Inflammatory macrophage (primary cell): ENCODE data around the gene DIS3L2.

Experiments used
- DNase-seq, 2 donors: peaks; one replicate each; pipeline ENCODE4 v3.0.0-alpha.2; 2020 to 2022

Gene DIS3L2

DNA sequence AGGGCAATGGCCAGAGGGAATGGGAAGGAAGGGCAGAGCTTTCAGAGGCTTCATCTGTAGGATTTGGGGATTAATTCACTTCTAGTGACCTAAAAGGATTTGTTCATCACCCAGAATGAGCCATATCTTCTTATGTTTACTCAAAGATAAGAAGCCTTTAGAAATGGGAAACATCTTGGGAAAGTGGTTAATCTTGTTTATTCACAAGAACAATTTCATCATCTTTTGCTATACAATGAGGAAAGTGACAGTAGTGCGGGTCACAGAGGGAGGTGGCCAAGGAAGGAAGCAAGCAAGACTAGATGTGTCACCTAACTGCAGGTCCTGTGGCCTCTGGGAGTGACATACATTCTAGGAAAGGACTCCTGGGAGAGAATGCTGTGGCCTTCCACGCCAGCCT is 276.6 kb downstream of the DIS3L2 start:
- no peak for DNase-seq

DNA sequence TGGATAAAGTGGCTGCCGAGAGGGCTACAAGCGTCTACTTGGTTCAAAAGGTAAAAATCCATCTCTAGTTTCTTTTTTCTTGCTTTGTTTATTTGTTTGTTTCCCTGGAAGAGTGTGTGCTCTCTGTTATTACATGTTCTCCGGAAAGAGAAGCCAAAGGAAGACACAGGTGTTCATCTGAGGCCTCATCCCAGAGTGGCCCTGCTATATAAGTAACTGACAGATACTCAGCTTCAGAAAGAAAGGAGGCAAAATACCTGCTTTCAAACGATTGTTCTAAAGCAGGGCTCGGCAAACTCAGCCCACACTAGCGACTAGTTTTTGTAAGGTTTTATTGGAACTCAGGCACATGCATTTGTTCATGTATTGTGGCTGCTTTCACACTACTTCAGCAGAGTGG is 277.1 kb downstream of the DIS3L2 start:
- DNase-seq: no peak

DNA sequence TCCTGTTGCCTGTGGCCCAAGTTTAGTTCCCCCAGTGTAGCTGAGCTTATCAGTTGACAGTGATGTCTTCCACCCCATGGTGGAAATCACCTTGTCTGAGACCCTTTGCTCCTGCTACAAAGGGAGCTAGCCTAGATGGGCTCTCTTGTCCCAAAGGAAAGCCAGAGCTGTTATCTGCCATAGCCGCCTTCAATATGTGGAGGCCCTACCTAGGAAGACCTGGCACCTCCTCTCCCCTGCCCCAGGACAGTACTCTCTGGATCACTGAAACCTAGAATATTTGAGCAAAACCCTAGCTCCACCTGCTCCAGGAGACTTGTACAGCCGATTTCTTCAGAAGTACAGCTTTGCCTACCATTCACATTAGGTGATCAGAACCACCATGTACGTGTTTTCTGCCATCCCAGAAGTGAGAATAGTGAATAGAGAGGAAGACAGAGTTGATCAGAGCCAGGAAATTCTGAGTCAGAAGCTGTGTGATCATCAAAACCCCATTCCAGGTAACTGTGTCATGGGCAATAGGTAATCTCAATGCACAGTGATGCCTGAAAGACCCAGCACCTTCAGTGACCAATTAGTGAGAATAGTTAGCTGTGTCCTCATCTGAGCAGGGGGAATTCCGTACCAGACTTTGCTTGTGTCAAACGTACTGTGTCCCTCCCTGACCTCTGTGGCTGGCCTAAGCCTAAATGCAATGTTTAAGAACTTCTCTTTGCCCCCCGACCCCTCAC is 278.6 kb downstream of the DIS3L2 start:
- DNase-seq: no peak

DNA sequence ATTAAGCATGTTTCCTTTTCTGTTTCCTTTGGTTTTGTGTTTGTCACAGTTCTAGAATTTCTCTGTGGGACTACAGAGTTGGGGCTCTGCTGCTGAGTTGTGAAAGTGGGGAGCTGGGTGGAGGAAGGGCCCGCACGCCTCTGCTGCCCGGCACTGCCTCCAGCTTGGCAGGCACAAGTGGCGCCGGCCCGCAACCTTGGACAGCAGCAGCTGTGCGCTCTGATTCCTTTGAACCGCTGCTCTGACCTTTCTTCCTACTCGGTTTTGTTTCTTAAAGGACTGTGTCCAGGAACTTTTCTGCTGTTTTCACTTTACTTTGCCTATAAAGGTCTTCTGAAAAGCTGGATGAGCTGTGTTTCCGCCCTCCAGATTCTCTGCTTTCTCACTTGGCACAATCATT is 279.4 kb downstream of the DIS3L2 start:
- no peak for DNase-seq

DNA sequence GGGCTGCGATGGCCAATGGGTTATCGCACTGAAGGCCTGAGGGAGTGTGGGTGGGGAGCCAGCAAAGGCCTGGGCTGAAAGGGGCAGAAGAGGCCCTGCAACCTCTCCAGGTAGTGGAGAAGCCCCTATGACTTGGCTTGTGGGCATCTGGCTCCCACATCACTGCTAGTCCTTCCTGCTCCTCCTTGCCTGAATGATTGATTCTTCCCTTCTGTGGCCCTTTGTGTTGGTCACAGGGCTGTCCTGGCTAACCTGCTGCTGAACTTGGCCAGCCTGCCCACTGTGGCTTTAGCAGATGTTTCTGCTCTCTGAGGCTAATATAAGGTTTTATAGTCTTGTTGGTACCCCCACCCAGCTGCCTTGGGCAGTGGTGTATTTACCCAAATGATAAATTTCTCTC is 280.8 kb downstream of the DIS3L2 start:
- DNase-seq: no peak

DNA sequence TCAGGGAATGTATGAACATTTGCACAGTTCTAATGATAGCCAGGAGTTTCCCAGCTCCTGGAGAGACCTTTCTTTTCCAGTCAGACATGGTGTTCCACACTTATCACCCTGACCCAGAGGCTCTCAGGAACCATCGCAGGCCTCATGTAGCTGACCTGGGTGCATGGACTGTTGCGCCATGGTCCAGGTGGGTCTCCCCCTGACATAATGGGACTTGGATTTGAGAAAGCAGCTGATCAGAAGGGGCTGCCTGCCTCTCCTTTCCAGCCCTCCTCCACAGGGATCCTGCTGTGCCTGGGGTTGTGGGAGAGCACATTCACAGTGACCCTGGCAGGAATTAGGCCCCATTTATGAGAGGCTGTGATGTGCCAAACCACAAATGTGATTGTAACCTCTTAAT is 283.6 kb downstream of the DIS3L2 start:
- no peak for DNase-seq

DNA sequence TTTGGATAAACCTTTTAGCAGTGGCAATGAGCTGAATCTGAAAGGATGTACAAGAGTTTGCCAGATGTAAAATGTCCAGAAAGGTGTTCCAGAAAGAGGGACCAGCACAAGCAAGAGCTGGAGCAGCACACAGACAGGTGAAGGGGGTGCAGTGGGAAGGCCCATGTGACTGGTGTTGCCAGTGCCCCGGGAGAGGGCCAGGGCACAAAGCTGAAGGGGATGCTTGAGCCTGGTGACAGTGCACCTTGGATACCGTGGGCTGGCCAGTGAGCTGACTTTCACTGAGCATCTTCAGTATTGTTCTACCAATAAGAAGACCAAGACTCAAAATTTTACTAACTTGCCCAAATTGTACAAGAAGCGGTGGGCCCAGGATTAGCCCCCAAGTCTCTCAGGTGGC is 284.7 kb downstream of the DIS3L2 start:
- no peak for DNase-seq

DNA sequence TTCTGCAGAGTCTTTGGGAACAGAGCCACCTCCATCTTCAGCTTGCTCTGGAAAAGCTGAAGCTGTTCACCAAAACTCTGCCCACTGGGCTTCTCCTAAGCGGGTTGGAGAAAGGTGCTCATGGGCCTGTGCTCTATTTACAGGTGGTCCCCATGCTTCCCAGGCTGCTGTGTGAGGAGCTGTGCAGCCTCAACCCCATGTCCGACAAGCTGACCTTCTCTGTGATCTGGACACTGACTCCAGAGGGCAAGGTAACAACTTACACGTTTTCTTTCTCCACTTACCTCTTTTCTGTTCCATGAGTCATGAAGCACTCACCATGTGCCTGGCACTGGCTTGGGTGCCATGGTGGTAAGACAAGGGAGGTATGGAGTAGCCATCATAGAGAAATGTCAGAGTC is 287.6 kb downstream of the DIS3L2 start:
- no peak for DNase-seq

DNA sequence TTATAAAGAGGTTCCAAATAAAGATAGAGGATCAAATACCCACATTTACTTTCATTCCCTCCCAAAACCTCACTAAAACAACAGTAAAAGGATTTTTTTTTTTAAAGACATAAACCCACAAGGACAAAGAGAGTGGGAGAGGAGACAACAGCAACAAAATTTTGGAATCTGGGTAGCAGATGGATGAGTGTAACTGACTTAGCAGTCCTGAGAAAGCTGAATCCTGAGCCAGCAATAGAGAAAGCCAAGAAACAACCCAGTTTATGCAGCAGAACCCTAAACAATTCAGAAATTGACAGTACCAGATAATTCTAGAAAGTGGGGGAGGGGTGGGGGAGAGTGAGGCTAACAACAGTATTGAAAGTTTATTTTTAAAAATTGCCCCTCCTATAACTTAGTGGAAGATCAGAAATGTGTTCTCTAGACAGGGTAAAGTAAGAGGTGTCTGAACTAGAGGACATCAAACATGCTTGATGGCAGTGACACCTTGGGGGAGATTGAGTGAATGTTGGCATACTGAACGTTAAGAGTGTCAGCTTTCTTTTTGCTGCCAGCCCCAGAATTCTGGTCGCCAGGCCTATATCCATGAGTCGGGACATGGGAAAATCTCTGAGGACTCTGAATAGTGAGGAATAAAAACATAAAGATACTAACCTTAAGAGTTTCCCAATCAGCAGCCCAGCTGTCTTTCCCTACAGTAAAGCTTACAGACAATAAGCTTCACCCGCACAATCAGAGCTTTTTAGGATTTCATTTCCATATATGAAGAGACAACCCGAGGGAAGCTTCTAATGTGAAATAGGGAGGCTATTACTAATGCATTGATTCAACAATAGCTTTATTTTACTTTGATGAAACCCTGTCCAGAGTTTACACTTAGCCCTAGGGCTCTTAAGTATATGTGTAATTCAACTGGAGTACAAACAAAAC is 289.0 kb downstream of the DIS3L2 start:
- DNase-seq: no peak

DNA sequence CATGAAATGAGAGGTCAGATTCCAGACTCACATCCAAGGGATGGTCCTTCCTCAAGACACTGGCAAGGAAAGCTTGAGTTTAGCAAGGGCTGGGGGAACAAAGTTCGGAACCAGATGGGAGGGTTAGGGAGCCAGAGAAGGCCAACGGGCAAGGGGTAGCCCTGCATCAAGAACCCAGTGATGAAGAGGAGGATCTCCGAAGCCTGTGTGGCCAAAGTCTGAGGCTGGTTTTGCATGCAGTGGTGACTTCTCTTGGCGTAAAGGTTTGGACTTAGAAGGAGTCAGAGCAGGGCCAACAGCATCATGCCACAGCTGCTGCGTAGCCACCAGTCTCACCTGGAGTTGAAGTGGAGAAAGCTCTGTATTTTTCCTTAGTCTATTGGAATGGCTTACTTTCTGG is 293.5 kb downstream of the DIS3L2 start:
- no peak for DNase-seq

DNA sequence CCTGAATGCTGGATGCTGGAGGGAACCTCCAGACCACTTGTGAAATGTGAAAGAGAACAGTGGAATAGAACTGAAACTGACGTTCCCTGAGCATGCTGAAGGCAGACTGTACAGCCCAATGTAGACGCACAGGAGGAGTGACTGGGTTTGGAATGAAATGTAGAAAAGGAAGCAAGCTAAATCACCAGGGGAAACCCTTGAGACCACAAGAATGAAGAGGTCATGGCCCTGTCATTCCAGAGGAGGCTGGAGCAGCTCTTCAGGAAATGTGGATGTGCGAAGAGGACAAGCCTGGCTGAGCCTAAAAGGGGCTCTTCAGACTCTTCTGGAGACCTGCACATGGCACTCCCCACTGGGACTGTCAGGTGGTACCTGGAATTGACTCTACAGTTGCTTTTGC is 298.6 kb downstream of the DIS3L2 start:
- DNase-seq: no peak

DNA sequence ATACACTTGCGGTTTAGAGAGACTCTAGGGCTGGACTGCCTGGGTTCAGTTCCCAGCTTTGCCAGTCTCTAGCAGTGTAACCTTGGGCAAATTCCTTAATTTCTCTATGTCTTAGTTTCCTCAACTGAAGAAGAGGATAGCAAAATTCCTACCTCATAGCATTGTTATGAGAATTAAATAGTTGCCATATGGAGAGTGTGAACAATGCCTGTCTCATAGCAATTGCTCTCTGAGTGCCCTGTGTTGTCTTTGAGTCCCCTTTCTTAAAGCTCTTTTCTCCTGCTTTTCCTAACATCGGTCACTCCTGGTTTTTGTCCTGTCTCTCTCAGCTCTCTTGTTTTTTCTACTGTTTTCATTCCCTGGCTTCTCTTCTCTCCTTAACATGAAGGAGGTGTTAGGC is 300.3 kb downstream of the DIS3L2 start:
- DNase-seq: no peak

DNA sequence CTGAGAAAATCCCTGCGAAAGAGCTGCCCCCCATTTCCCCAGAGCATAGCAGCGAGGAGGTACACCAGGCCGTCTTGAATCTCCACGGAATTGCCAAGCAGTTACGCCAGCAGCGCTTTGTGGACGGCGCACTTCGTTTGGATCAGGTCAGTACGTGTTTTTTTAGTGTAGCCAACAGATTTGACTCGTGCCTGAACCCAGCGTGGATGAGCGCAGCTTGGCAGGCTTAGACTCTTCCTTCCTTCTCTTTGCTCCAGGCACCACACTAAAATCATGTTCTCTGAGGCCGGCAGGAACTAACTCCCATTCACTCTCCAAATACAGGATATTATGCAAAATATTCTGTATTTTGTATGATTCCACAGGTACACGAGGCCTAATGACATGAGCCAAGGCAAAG is 301.8 kb downstream of the DIS3L2 start:
- DNase-seq: no peak

DNA sequence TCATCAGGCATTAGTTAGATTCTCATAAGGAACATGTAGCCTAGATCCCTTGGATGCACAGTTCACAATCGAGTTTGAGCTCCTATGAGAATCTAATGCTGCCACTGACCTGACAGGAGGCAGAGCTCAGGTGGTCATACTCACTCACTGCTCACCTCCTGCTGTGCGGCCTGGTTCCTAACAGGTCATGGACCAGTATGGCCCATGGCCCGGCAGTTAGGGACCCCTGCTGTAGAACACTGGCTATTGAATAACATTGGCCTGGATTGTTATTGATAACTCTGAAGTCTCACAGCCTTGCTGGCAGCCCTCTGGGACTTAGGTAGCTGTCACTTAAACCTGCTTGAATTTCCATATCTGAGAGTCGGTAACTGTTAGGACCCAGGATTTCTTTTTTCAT is 302.6 kb downstream of the DIS3L2 start:
- no peak for DNase-seq

DNA sequence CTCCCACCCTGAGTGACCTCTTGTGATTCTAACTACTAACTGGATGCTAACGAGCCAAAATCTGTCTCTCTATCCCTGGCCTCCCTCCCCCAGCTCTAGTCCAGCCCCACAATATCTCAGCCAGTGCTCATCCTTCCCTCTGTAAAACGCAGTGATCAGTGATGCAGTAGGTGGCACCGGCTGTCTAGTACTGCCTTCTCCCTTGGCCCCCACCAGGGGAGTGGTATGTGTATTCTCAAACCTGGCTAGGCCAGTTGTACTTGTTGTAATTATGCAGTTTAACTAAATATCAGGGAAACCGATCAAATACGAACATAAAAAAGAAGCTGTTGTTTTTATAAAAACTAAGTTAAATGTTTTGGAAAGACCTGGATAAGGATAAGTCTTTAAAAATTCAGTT is 303.8 kb downstream of the DIS3L2 start:
- no peak for DNase-seq

DNA sequence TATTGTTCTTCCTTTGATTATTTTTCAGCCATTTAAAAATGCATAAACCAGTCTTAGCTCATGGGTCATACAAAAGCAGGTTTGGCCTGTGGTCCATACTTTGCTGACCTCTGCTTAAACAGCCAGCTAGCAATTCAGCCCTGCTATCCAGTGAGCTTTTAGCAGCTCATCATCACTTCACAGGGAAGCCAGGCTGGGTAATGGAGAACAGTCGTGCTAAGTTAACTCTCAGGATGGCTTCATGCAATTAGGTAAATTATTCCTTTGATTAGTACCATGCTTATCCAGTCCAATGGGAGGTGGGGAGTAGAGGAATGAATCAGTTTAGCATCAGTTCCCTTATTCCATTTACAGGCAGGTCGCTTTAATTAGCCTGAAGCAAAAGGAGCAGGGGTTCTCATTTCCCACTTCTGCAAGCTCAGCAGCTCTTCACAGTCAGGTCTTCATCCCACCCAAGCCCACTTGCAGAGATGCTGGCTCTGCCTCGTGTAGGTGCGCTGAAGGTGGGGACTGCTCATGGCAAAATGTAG is 307.2 kb downstream of the DIS3L2 start:
- DNase-seq: no peak

DNA sequence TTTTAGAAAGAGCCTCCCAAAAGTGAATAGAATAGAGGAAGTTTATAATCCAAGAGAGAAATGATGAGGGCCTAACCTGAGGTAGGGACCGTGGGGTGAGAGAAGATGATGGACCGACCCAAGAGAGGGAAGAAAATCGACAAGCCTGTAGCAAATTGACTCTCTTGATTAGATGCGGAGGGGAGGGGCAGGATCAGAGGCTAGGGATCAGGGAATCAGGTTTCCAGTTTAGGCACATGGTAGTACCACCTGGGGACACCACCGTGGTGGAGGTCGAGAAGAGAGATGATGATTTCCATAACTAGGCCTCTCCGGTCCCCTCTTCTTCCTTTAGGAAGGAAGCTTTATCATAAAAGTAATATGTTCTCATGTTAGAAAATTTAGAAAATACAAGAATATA is 308.4 kb downstream of the DIS3L2 start:
- DNase-seq: no peak

DNA sequence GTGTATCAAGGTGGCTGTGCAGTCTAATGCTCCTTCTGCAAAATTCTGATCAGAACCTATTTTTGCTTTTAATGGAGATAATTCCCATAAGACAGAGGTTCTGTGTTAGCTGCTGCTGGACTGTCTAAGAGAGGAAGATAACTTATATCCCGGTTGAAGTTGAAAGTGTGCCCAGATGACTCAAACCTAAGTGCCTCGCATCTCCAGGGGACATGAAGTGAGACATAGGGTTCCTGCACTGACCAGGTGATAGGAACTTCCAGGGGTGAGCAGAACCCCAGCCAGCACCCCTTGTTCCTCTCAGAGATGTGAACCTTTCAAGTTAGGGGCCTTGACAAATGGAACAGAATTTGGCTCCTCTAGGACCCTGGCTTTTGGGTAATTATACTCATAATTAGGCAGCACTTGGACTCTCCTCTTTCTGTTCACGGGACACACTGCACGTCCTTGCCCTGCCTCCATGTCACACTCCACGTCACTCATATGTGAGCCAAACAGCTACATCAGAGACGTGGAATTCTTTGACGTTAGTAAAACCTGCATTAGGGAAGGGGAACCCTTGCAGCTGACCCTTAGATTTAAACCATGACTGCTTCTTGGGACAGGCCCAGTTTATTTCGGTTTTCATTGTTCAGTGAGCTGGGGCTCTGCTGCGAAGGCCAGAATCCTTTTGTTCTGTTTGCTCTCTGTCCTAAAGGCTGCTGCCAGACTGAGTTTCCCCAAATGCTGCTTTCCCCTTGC is 312.6 kb downstream of the DIS3L2 start:
- DNase-seq: no peak

DNA sequence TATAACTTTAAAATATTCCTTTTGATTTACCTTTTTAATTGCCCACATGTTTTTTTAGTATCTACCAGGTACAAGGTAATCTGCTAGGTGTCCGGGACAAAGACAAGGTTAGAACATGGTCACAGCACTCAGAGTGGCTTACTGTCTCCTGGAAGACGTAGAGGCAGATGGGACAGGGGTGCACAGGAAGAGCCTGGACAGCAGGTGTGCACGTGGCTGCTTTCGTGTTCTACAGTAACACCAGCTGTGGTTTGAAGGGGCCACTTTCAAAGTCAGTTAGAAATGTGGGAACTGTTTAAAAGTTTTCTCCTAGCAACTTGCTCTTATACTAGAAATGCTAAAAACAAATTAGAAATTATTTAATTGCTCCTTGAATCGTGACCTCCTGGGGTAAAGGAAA is 314.2 kb downstream of the DIS3L2 start:
- DNase-seq: no peak

DNA sequence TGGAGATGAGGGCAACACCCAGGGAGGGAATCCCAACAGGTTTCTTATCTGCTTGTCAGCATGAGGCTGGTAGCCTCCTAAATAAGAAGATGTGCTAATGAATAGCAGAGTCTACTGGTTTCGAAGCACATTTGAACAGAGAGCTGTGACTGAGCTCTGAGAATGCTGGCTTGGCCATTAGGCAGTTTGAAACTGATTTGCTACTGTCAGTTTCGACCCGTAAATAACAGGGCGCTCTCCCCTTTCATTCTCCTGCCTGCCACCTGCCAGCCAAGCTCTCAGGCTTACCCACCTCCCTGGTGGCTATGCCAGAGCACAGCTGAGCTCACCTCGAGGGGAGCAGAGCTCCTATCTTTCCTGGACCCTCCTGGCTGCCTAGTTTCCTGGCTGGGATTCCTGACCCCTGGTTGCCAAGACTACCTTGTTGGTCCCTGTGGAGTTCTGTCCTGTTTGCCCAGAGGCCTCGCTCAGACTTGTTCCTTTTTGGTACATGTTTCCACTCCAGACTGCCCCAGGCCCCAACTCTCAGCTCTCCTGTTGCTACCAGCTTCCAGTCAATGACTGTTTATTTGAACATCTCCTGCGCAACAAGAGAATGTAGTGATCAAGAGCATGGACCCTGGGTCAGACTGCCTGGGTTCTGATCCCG is 314.7 kb downstream of the DIS3L2 start:
- no peak for DNase-seq

DNA sequence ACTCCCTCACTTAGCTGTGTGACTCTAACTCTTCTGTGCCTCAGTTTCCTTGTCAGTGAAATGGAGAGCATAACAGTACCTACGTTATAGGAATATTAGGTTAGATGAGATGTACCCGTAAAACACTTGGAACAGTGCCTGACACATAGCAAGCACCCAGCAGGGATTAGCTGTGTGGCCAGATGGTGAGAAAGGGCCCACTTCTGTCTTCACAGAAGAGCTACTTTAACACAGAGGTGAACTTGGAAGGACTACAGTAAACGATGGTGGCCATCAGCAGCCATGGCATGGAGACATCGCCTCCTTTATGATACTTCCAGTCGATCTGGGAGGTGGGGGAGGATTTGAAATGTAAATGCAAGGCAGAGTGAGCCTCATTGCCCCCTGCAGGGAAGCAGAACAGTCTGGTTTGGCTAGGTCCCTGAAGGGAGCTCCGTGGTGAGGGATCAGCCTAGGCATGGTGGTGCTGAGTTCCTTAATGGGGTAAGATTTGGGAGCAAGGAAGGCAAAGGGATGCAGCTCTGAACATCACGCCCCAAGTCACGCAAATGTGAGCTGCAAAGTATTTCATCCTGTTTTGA is 315.3 kb downstream of the DIS3L2 start:
- no peak for DNase-seq

DNA sequence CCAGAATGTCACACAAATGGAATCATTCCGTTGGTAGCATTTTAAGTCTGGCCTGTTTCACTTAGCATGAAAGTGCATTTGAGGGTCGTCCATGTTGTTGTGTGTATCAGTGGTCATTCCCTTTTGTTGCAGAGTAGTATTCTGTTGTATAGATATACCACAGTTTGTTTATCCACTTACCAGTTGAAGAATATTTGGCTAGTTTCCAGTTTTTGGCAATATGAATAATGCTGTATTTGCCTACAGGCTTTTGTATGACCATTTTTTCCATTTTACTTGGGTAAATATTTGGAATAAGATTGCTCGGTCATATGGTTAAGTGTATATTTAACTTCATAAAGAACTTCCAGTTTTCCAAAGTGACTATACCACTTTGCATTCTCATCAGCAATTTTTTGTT is 317.0 kb downstream of the DIS3L2 start:
- DNase-seq: no peak
